ENCODE data around the gene FRAS1. TPM values are rescaled to one million over a fixed set of nuclear protein-coding genes. Genes with fewer than 3 reads are reported as not detected.
"Not testable (repeated sequence)": the region's sequence is repeated elsewhere in the genome, so short reads cannot be mapped to it uniquely, and the experiment has no call there.

FRAS1 gene
- total RNA-seq, result under 1 TPM in 1 of 2 experiments, not detected in 1; 0.09 TPM

DNA sequence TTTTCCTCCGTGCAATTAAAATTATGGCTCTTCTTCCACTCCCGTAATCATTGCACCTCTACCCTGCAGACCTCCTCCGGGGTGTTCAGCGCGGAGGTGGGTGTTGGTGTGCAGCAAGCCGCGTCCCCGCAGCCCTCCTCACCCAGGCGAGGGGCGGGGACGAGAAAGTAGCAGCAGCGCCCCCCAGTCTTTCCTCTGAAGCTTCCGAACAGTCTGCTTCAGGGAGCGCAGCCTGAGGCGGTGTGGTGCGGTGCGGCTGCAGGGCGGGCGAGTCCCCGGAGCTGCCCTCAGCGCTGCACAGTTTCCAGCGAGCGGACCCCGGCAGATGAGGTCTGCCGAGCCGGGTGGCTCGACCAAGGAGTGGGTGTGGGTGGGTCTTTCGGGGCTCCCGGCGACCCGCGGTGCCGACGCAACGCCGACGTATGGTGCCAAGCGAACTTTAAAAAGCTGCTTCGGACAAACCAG is at the start of gene FRAS1:
Gene FRAS1, plus strand, starts transcription at position 189 of the 465 bp plus-strand sequence. CDS start 687 bp downstream, outside the sequence.
- intact Hi-C loops (cut with DNase I, micrococcal nuclease), result loop anchor here (5.0 to 10.0 kb wide), 4 partner anchors 100 to 805 kb away; no protein-coding TSS in a partner anchor
- no peaks in the 10 kb centered on the region for H3K9me3 Mint-ChIP-seq (ENCODE audit: low read depth)
- peak within 1 kb of the TSS; percentile 2 for H3K27ac Mint-ChIP-seq
- DNase-seq (peak; percentile 39), ATAC-seq (peak; percentile 38)
- H3K27me3 Mint-ChIP-seq, result peaks cover 54% of the 10 kb centered on the region
- H3K4me1 Mint-ChIP-seq, result peaks cover 24% of the 10 kb centered on the region
- no peaks in the 10 kb centered on the region for H3K36me3 Mint-ChIP-seq (ENCODE audit: low read depth)
- H3K4me3 Mint-ChIP-seq, result peak within 1 kb of the TSS; percentile 72
- ChIA-PET CTCF (interaction anchor here (0.6 to 0.7 kb wide), 2 partner anchors 257 to 459 kb away, joined by 3 to 4 read pairs; no protein-coding TSS in a partner anchor), POLR2A (no interaction called here)

DNA sequence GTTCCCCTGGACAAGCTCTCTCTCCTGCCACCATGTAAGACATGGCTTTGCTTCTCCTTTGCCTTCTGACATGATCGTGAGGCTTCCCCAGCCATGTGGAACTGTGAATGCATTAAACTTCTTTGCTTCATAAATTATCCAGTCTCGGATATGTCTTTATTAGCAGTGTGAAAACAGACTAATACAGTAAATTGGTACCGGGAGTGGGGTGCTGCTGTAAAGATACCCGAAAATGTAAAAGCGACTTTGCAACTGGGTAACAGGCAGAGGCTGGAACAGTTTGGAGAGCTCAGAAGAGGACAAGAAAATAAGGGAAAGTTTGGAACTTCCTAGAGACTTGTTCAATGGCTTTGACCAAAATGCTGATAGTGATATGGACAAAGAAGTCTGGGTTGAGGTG is 46.1 kb upstream of the FRAS1 start:
- CTCF ChIA-PET; DNase-seq; intact Hi-C loops (cut with DNase I, micrococcal nuclease); POLR2A ChIA-PET; H3K27ac Mint-ChIP-seq; ATAC-seq; H3K4me1 Mint-ChIP-seq; H3K9me3 Mint-ChIP-seq (ENCODE audit: low read depth); H3K4me3 Mint-ChIP-seq; H3K36me3 Mint-ChIP-seq (ENCODE audit: low read depth); H3K27me3 Mint-ChIP-seq: not testable (repeated sequence)

GRCh38 chr4:78014889-78015886 is 41.9 kb upstream of the FRAS1 start:
- H3K9me3 Mint-ChIP-seq (ENCODE audit: low read depth), result peaks cover 5% of the 10 kb centered on the region
- peaks cover 3% of the 10 kb centered on the region for H3K27me3 Mint-ChIP-seq
- no peak overlapping the region for H3K4me3 Mint-ChIP-seq
- H3K36me3 Mint-ChIP-seq (ENCODE audit: low read depth), result no peaks in the 10 kb centered on the region
- intact Hi-C loops (cut with DNase I, micrococcal nuclease), result no loop called here
- DNase-seq, result no peak
- H3K27ac Mint-ChIP-seq, result no peak overlapping the region
- POLR2A ChIA-PET, result no interaction called here
- H3K4me1 Mint-ChIP-seq, result no peaks in the 10 kb centered on the region
- CTCF ChIA-PET, result no interaction called here
- ATAC-seq, result no peak

DNA sequence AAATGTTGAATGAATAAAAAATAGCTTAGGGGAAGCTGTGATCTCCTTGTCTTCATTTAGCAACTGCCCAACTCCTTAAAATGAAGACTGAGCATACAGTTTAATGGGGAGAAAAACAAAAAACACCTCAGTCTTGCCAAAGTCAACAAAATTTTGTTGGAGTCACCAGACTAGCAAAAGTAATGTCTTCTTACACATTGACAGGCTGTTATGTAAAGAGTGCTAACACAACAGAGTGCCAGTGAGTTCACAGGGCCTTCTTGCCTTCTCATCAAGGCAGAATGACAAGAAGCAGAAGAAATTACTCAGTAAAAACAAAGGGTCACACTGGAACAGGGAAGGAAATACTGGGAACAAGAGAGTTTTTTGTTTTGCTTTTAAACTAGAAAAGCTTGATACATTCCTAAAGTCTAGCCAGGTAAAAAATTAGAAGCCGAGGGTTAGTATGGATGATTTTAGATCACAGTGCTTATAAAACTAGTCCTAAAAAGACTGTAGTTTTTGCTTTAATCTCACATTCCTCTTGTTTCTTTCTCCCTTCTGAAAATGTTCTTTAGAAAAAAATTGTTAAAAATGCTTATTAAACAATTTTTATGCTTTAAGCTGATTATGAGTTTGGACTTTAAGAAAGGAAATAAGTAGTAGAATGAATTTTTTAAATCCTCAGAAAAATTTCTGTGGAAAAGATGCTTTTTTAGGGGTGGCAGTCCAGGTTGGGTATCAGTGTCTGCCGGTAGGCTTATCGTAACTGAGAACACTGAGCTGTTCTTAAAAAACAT is 38.7 kb upstream of the FRAS1 start:
- Mint-ChIP-seq H3K4me3 (no peak overlapping the region), H3K27me3 (no peaks in the 10 kb centered on the region), H3K27ac (no peak overlapping the region), H3K36me3 (ENCODE audit: low read depth) (no peaks in the 10 kb centered on the region), H3K4me1 (no peaks in the 10 kb centered on the region), H3K9me3 (ENCODE audit: low read depth) (no peaks in the 10 kb centered on the region)
- ChIA-PET POLR2A (no interaction called here), CTCF (no interaction called here)
- DNase-seq (no peak), ATAC-seq (no peak)
- intact Hi-C loops (cut with DNase I, micrococcal nuclease), result no loop called here

DNA sequence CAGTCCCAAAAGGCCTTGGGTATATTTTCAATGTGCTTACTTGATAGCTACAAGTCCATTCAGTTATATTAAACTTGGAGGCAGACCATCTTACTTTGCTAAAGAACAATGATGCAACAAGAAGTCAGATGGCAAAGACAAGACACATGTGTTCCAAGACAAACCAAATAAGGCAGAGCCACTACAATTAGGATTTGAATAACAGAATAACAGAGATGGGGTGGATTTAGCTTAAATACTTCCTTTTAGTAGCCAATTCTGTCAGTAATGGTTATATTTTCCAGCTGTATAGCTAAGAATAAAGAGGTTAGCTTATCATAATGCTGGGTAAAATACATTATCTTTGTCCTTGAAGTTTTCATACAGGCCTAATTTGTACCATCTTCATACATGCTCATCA is 37.7 kb upstream of the FRAS1 start:
- intact Hi-C loops (cut with DNase I, micrococcal nuclease), result no loop called here
- CTCF ChIA-PET, result no interaction called here

DNA sequence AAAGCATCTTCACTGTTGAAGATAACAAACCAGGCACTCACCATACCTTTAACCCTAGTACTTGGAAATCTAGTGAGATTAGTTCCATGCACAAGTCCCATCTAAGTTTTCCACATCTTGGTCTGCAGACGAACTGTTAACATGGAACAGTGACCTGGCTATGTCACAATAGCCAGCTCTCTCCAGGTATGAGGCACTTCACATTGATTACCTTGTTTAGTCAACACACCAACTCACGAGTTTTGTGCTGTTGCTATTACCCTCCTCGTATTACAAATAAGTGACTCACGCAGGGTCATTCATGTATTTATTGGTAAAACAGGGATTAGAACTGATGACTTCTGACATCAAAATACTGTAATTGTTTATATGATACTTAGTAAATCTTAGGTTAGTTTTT is 36.4 kb upstream of the FRAS1 start:
- ATAC-seq, result no peak

More for the DNA sequence above, 37.7 kb upstream of the FRAS1 start:
- no peak for ATAC-seq
- DNase-seq, result no peak
- Mint-ChIP-seq H3K27ac (no peak overlapping the region), H3K9me3 (ENCODE audit: low read depth) (no peaks in the 10 kb centered on the region), H3K4me1 (no peaks in the 10 kb centered on the region), H3K27me3 (no peaks in the 10 kb centered on the region), H3K36me3 (ENCODE audit: low read depth) (no peaks in the 10 kb centered on the region), H3K4me3 (no peak overlapping the region)
- POLR2A ChIA-PET, result no interaction called here

GRCh38 chr4:78022517-78022916 is 34.6 kb upstream of the FRAS1 start:
- CTCF ChIA-PET, result interaction anchor here (1.1 to 1.2 kb wide), 3 partner anchors 19 to 487 kb away, joined by 3 to 4 read pairs (median 4); no protein-coding TSS in a partner anchor
- ATAC-seq, result no peak

More for the DNA sequence above, 36.4 kb upstream of the FRAS1 start:
- no peak for DNase-seq
- no peaks in the 10 kb centered on the region for H3K27me3 Mint-ChIP-seq
- intact Hi-C loops (cut with DNase I, micrococcal nuclease), result no loop called here
- ChIA-PET POLR2A (no interaction called here), CTCF (no interaction called here)
- H3K4me3 Mint-ChIP-seq, result no peak overlapping the region
- H3K36me3 Mint-ChIP-seq (ENCODE audit: low read depth), result no peaks in the 10 kb centered on the region
- H3K9me3 Mint-ChIP-seq (ENCODE audit: low read depth), result no peaks in the 10 kb centered on the region
- H3K4me1 Mint-ChIP-seq, result no peaks in the 10 kb centered on the region
- H3K27ac Mint-ChIP-seq, result no peak overlapping the region

DNA sequence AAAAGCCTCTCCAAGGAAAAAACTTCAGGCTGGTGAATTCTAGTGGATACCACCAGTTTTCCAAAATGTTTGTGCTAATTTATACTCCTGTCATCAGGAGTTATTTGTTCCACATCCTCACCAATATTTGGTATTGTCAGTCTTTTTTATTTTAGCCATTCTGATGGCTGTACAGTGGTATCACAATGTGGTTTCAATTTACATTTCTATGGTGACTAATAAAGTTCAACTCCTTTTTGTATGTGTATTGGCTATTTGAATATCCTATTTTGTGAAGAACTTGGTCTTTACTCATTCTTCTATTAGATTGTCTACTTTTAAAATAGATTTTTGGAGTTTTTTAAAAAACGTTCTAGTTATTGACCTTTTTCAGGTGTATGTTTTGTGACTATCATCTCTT is 33.0 kb upstream of the FRAS1 start:
- DNase-seq, result no peak
- H3K4me3 Mint-ChIP-seq, result no peak overlapping the region
- no peaks in the 10 kb centered on the region for H3K36me3 Mint-ChIP-seq (ENCODE audit: low read depth)
- H3K9me3 Mint-ChIP-seq (ENCODE audit: low read depth), result no peaks in the 10 kb centered on the region
- no peak for ATAC-seq
- POLR2A ChIA-PET, result interaction anchor here (0.6 kb wide), 1 partner anchor 316 kb away, joined by 4 read pairs; no protein-coding TSS in a partner anchor
- intact Hi-C loops (cut with DNase I, micrococcal nuclease), result no loop called here
- no peak overlapping the region for H3K27ac Mint-ChIP-seq
- CTCF ChIA-PET, result no interaction called here
- H3K4me1 Mint-ChIP-seq, result no peaks in the 10 kb centered on the region
- peaks cover under 1% of the 10 kb centered on the region for H3K27me3 Mint-ChIP-seq

More at GRCh38 chr4:78022517-78022916, 34.6 kb upstream of the FRAS1 start:
- H3K36me3 Mint-ChIP-seq (ENCODE audit: low read depth), result no peaks in the 10 kb centered on the region
- no peaks in the 10 kb centered on the region for H3K27me3 Mint-ChIP-seq
- POLR2A ChIA-PET, result no interaction called here
- H3K27ac Mint-ChIP-seq, result no peak overlapping the region
- DNase-seq, result no peak
- no peaks in the 10 kb centered on the region for H3K9me3 Mint-ChIP-seq (ENCODE audit: low read depth)
- no peaks in the 10 kb centered on the region for H3K4me1 Mint-ChIP-seq
- intact Hi-C loops (cut with DNase I, micrococcal nuclease), result no loop called here
- no peak overlapping the region for H3K4me3 Mint-ChIP-seq

GRCh38 chr4:78024576-78025091 is 32.5 kb upstream of the FRAS1 start:
- CTCF ChIA-PET, result no interaction called here
- Mint-ChIP-seq H3K4me3 (no peak overlapping the region), H3K27ac (no peak overlapping the region), H3K36me3 (ENCODE audit: low read depth) (no peaks in the 10 kb centered on the region), H3K4me1 (no peaks in the 10 kb centered on the region), H3K27me3 (peaks cover 4% of the 10 kb centered on the region), H3K9me3 (ENCODE audit: low read depth) (no peaks in the 10 kb centered on the region)
- DNase-seq (no peak), ATAC-seq (no peak)
- intact Hi-C loops (cut with DNase I, micrococcal nuclease), result no loop called here
- POLR2A ChIA-PET, result interaction anchor here (0.6 kb wide), 1 partner anchor 316 kb away, joined by 4 read pairs; no protein-coding TSS in a partner anchor

- peaks cover 14% of the 10 kb centered on the region for H3K27me3 Mint-ChIP-seq
Measured at GRCh38 chr4:78031417-78031950, 25.6 kb upstream of the FRAS1 start.

DNA sequence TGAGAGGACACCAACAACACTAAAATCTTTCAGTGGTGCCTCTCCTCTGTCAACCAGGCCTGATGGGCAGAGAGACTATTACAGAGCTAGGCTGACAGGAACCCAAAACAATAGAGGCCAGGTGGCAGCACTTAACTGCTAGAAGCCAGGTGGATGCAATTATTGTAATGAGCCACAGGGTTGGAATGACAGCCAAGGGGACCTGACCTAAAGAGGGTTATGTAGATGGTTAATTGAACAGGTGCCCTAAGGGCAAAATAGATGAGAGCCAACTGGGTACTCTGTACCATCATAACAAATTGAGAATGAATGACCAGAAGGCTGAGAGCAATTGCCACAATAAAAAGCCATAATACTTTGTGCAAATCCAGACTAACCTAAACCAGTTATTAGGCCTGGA is 24.7 kb upstream of the FRAS1 start:
- Mint-ChIP-seq H3K36me3 (ENCODE audit: low read depth) (no peaks in the 10 kb centered on the region), H3K4me3 (no peak overlapping the region), H3K4me1 (no peaks in the 10 kb centered on the region), H3K27me3 (peaks cover 14% of the 10 kb centered on the region), H3K27ac (no peak overlapping the region), H3K9me3 (ENCODE audit: low read depth) (no peaks in the 10 kb centered on the region)
- intact Hi-C loops (cut with DNase I, micrococcal nuclease), result no loop called here
- CTCF ChIA-PET, result interaction anchor here (1.3 kb wide), 1 partner anchor 10 kb away, joined by 3 read pairs; no protein-coding TSS in a partner anchor
- POLR2A ChIA-PET, result no interaction called here
- no peak for ATAC-seq
- DNase-seq, result no peak

More at GRCh38 chr4:78031417-78031950, 25.6 kb upstream of the FRAS1 start:
- ChIA-PET POLR2A (no interaction called here), CTCF (interaction anchor here (0.7 kb wide), 1 partner anchor 1789 kb away, joined by 3 read pairs; no protein-coding TSS in a partner anchor)
- Mint-ChIP-seq H3K9me3 (ENCODE audit: low read depth) (no peaks in the 10 kb centered on the region), H3K4me1 (no peaks in the 10 kb centered on the region), H3K36me3 (ENCODE audit: low read depth) (no peaks in the 10 kb centered on the region), H3K27ac (no peak overlapping the region), H3K4me3 (no peak overlapping the region)
- DNase-seq (no peak), ATAC-seq (no peak)
- intact Hi-C loops (cut with DNase I, micrococcal nuclease), result no loop called here
